Liver (tissue), 9 donors: ENCODE results near the gene ERC1. TPM values are rescaled to one million over a fixed set of nuclear protein-coding genes. Genes with fewer than 3 reads are reported as not detected.
"Not testable (repeated sequence)": the region's sequence is repeated elsewhere in the genome, so short reads cannot be mapped to it uniquely, and the experiment has no call there.

ENCODE experiments used
- DNase-seq: peaks from one replicate; pipeline ENCODE4 v3.0.0-alpha.2; 2017; ENCODE audit warnings: low spot score
- H3K27ac ChIP-seq, 2 donors: one replicate each; pipeline ENCODE4 v1.7.0; 2013; ENCODE audit warnings: inconsistent platforms in 2 of 2, low read length in 2 of 2, control low read depth in 1 of 2, low read depth in 1 of 2, mild to moderate bottlenecking in 1 of 2
- H3K27me3 ChIP-seq, 4 donors: one replicate each; pipeline versions ENCODE4 v1.6.1 to v1.7.0; 2013; ENCODE audit warnings: low read length in 3 of 4, inconsistent platforms in 1 of 4, mild to moderate bottlenecking in 1 of 4, moderate library complexity in 1 of 4; ENCODE audit not compliant: control insufficient read depth in 4 of 4, insufficient read depth in 4 of 4
- H3K36me3 ChIP-seq, 4 donors: one replicate each; pipeline versions ENCODE4 v1.6.1 to v1.7.0; 2013; ENCODE audit warnings: low read length in 3 of 4, mild to moderate bottlenecking in 3 of 4, low read depth in 1 of 4, moderate library complexity in 1 of 4; ENCODE audit not compliant: control insufficient read depth in 4 of 4, insufficient read depth in 3 of 4
- H3K4me1 ChIP-seq, 4 donors: one replicate each; pipeline versions ENCODE4 v1.6.1 to v1.7.0; 2013; ENCODE audit warnings: low read length in 3 of 4, mild to moderate bottlenecking in 3 of 4, moderate library complexity in 1 of 4; ENCODE audit not compliant: control insufficient read depth in 4 of 4, insufficient read depth in 4 of 4
- H3K4me3 ChIP-seq, 3 donors: one replicate each; pipeline versions ENCODE4 v1.6.1 to v1.7.0; 2013; ENCODE audit warnings: low read length in 3 of 3, control low read depth in 1 of 3, low read depth in 1 of 3, mild to moderate bottlenecking in 1 of 3
- H3K9ac ChIP-seq, 2 donors: one replicate each; pipeline ENCODE4 v1.7.0; 2013; ENCODE audit warnings: low read length in 2 of 2, mild to moderate bottlenecking in 2 of 2, moderate library complexity in 2 of 2, control low read depth in 1 of 2, low read depth in 1 of 2
- H3K9me3 ChIP-seq, 4 donors: one replicate each; pipeline versions ENCODE4 v1.6.1 to v1.7.0; 2013; ENCODE audit warnings: low read length in 3 of 4; ENCODE audit not compliant: control insufficient read depth in 4 of 4
- EGR1 ChIP-seq, 2 donors: IDR thresholded peaks; 2 replicates each; pipeline ENCODE4 v1.6.1; 2016 to 2018; ENCODE audit warnings: antibody characterized with exemption in 2 of 2, low read depth in 2 of 2
- FOXA1 ChIP-seq: IDR thresholded peaks from 2 replicates; pipeline ENCODE4 v1.6.1; 2016; ENCODE audit warnings: antibody characterized with exemption
- FOXA2 ChIP-seq: IDR thresholded peaks from 2 replicates; pipeline ENCODE4 v1.6.1; 2016; ENCODE audit warnings: antibody characterized with exemption
- GABPA ChIP-seq, 2 donors: IDR thresholded peaks in 1 of 2; conservative IDR thresholded peaks in 1 of 2; 2 replicates each; pipeline ENCODE4 v1.6.1; 2016; ENCODE audit warnings: antibody characterized with exemption in 2 of 2, mild to moderate bottlenecking in 1 of 2, moderate library complexity in 1 of 2
- HNF4A ChIP-seq, 2 donors: conservative IDR thresholded peaks; 2 replicates each; pipeline ENCODE4 v1.6.1; 2016; ENCODE audit warnings: antibody characterized with exemption in 2 of 2, mild to moderate bottlenecking in 2 of 2
- HNF4G ChIP-seq: IDR thresholded peaks from 2 replicates; pipeline ENCODE4 v1.6.1; 2016; ENCODE audit warnings: antibody characterized with exemption
- JUND ChIP-seq, 2 donors: IDR thresholded peaks; 2 replicates each; pipeline ENCODE4 v1.6.1; 2016; ENCODE audit warnings: antibody characterized with exemption in 2 of 2
- NR2F2 ChIP-seq: IDR thresholded peaks from 2 replicates; pipeline ENCODE4 v1.6.1; 2016; ENCODE audit warnings: antibody characterized with exemption
- RAD21 ChIP-seq, 2 donors: IDR thresholded peaks; 2 replicates each; pipeline ENCODE4 v1.6.1; 2016; ENCODE audit warnings: antibody characterized with exemption in 2 of 2, mild to moderate bottlenecking in 2 of 2
- RXRA ChIP-seq, 2 donors: IDR thresholded peaks; 2 replicates each; pipeline ENCODE4 v1.6.1; 2017 to 2018; ENCODE audit warnings: antibody characterized with exemption in 2 of 2, mild to moderate bottlenecking in 1 of 2
- SP1 ChIP-seq: IDR thresholded peaks from 2 replicates; pipeline ENCODE4 v1.6.1; 2018; ENCODE audit warnings: antibody characterized with exemption, mild to moderate bottlenecking
- TAF1 ChIP-seq: conservative IDR thresholded peaks from 2 replicates; pipeline ENCODE4 v1.6.1; 2016; ENCODE audit warnings: antibody characterized with exemption, mild to moderate bottlenecking
- YY1 ChIP-seq: IDR thresholded peaks from 2 replicates; pipeline ENCODE4 v1.6.1; 2016; ENCODE audit warnings: antibody characterized with exemption, mild to moderate bottlenecking
- WGBS: extraction: QIAGEN DNeasy Blood & Tissue Kit; methylation state at CpG from one replicate; pipeline ENCODE4 v1.1.7; 2013; 5-methylcytosine and 5-hydroxymethylcytosine counted together
- polyA plus RNA-seq, 2 donors: library from polyadenylated mRNA; stranded (reverse) in 1 of 2; unstranded in 1 of 2; fragments of 200-250 nt in 1 of 2; fragments of >200 nt in 1 of 2; fragmentation: Nextera tagmentation in 1 of 2; extraction: Ambion mirVana in 1 of 2; gene quantifications; one replicate each; pipeline versions ENCODE4 v1.2.1 to v1.2.3, GENCODE V29; 2013 to 2015
- total RNA-seq, 2 donors: library from RNA; depleted of rRNA; stranded (reverse); fragments of >200 nt; gene quantifications; one replicate each; pipeline ENCODE4 v1.2.3, GENCODE V29; 2014
- TF ChIP-seq, protein P1 (sequence below): IDR thresholded peaks from 2 replicates; pipeline ENCODE4 v1.6.1; 2016; ENCODE audit warnings: antibody characterized with exemption
- TF ChIP-seq, protein P2 (sequence below): IDR thresholded peaks from 2 replicates; pipeline ENCODE4 v1.6.1; 2016; ENCODE audit warnings: antibody characterized with exemption
- TF ChIP-seq, protein P3 (sequence below): IDR thresholded peaks from 2 replicates; pipeline ENCODE4 v1.6.1; 2016; ENCODE audit warnings: antibody characterized with exemption, mild to moderate bottlenecking
- TF ChIP-seq, protein P4 (sequence below): fragments of 150-350 bp; IDR thresholded peaks from 2 replicates; pipeline ENCODE4 v1.5.1; 2017; ENCODE audit warnings: improper control_type of control experiment, low read depth, low read length; ENCODE audit not compliant: missing input control
- TF ChIP-seq, protein P5 (sequence below): IDR thresholded peaks from 2 replicates; pipeline ENCODE4 v1.6.1; 2016; ENCODE audit warnings: antibody characterized with exemption
- donor health status: healthy.
- donor health status: healthy.
- donor health status: healthy.
- donor health status: healthy.
- donor health status: healthy.

Gene ERC1
- total and polyA plus RNA-seq, 4 donors, result 6.2 to 50.2 (median 10.3) TPM

DNA sequence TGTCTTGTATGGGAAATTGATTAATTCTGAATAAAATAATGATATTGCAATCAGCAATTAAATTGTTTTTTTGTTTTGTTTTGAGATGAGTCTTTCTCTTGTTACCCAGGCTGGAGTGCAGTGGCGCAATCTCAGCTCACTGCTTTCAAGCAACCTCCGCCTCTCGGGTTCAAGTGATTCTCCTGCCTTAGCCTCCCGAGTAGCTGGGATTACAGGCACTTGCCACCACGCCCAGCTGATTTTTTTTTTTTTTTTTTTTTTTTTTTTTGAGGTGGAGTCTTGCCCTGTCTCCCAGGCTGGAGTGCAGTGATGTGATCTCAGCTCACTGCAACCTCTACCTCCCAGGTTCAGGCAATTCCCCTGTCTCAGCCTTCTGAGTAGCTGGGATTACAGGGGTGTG, 217.7 kb downstream of the ERC1 start:
- H3K27ac ChIP-seq, H3K4me3 ChIP-seq, H3K27me3 ChIP-seq, H3K9me3 ChIP-seq, H3K4me1 ChIP-seq, H3K36me3 ChIP-seq, DNase-seq, H3K9ac ChIP-seq: not testable (repeated sequence)
- WGBS, result over 99% methylated on average over 5 of the region's 5 CpGs

DNA sequence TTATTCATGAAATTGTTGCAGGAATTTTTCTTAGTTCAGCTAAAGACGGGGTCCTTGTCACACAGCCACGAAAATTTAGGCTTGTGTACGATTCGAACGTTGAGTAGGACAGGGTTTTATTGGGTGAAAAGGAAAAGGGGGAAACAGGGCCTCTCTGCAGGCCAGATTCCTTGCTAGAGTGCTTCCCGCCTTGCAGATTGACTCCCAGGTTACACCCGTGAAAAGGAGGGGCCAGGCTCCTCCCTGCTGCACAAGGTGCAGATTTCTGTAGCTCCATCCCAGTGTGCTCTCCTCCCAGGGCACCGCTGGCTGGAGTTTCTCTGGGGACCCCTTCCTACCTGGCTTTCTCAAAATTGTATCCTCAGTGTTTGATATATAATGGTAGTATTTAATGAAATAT, 221.5 kb downstream of the ERC1 start:
- TF ChIP-seq RXRA (IDR thresholded peaks at IDR 0.05) (no peak), GABPA (IDR thresholded peaks at IDR 0.05 in 1 of 2, conservative IDR thresholded peaks at IDR 0.05 in 1 of 2) (no peak), FOXA1 (no peak), JUND (IDR thresholded peaks at IDR 0.05) (no peak), NR2F2 (no peak), EGR1 (IDR thresholded peaks at IDR 0.05; ENCODE audit: low read depth in 2 of 2) (no peak), TAF1 (no peak), YY1 (no peak), SP1 (no peak), RAD21 (IDR thresholded peaks at IDR 0.05) (no peak), HNF4A (conservative IDR thresholded peaks at IDR 0.05) (no peak), HNF4G (no peak), FOXA2 (no peak)
- TF ChIP-seq, protein P1, sequence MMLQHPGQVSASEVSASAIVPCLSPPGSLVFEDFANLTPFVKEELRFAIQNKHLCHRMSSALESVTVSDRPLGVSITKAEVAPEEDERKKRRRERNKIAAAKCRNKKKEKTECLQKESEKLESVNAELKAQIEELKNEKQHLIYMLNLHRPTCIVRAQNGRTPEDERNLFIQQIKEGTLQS, result no peak
- TF ChIP-seq, protein P2, sequence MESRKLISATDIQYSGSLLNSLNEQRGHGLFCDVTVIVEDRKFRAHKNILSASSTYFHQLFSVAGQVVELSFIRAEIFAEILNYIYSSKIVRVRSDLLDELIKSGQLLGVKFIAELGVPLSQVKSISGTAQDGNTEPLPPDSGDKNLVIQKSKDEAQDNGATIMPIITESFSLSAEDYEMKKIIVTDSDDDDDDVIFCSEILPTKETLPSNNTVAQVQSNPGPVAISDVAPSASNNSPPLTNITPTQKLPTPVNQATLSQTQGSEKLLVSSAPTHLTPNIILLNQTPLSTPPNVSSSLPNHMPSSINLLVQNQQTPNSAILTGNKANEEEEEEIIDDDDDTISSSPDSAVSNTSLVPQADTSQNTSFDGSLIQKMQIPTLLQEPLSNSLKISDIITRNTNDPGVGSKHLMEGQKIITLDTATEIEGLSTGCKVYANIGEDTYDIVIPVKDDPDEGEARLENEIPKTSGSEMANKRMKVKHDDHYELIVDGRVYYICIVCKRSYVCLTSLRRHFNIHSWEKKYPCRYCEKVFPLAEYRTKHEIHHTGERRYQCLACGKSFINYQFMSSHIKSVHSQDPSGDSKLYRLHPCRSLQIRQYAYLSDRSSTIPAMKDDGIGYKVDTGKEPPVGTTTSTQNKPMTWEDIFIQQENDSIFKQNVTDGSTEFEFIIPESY, result no peak
- TF ChIP-seq, protein P3, sequence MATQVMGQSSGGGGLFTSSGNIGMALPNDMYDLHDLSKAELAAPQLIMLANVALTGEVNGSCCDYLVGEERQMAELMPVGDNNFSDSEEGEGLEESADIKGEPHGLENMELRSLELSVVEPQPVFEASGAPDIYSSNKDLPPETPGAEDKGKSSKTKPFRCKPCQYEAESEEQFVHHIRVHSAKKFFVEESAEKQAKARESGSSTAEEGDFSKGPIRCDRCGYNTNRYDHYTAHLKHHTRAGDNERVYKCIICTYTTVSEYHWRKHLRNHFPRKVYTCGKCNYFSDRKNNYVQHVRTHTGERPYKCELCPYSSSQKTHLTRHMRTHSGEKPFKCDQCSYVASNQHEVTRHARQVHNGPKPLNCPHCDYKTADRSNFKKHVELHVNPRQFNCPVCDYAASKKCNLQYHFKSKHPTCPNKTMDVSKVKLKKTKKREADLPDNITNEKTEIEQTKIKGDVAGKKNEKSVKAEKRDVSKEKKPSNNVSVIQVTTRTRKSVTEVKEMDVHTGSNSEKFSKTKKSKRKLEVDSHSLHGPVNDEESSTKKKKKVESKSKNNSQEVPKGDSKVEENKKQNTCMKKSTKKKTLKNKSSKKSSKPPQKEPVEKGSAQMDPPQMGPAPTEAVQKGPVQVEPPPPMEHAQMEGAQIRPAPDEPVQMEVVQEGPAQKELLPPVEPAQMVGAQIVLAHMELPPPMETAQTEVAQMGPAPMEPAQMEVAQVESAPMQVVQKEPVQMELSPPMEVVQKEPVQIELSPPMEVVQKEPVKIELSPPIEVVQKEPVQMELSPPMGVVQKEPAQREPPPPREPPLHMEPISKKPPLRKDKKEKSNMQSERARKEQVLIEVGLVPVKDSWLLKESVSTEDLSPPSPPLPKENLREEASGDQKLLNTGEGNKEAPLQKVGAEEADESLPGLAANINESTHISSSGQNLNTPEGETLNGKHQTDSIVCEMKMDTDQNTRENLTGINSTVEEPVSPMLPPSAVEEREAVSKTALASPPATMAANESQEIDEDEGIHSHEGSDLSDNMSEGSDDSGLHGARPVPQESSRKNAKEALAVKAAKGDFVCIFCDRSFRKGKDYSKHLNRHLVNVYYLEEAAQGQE, result no peak
- TF ChIP-seq, protein P4, sequence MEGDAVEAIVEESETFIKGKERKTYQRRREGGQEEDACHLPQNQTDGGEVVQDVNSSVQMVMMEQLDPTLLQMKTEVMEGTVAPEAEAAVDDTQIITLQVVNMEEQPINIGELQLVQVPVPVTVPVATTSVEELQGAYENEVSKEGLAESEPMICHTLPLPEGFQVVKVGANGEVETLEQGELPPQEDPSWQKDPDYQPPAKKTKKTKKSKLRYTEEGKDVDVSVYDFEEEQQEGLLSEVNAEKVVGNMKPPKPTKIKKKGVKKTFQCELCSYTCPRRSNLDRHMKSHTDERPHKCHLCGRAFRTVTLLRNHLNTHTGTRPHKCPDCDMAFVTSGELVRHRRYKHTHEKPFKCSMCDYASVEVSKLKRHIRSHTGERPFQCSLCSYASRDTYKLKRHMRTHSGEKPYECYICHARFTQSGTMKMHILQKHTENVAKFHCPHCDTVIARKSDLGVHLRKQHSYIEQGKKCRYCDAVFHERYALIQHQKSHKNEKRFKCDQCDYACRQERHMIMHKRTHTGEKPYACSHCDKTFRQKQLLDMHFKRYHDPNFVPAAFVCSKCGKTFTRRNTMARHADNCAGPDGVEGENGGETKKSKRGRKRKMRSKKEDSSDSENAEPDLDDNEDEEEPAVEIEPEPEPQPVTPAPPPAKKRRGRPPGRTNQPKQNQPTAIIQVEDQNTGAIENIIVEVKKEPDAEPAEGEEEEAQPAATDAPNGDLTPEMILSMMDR, result no peak
- TF ChIP-seq, protein P5, sequence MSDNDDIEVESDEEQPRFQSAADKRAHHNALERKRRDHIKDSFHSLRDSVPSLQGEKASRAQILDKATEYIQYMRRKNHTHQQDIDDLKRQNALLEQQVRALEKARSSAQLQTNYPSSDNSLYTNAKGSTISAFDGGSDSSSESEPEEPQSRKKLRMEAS, result no peak
- 94% methylated on average over 8 of the region's 8 CpGs for WGBS

More for the DNA sequence above, 221.5 kb downstream of the ERC1 start:
- Histone ChIP-seq H3K9me3 (no peaks in the 10 kb centered on the region), H3K9ac (no peak overlapping the region), H3K27me3 (no peaks in the 10 kb centered on the region), H3K36me3 (no peaks in the 10 kb centered on the region), H3K27ac (no peak overlapping the region), H3K4me1 (peaks cover 0 to 4% (median 0%) of the 10 kb centered on the region in 4 donors), H3K4me3 (no peak overlapping the region)
- DNase-seq, result no peak
